Measurements from ENCODE around the gene POLR3E. TPM values are rescaled to one million over a fixed set of nuclear protein-coding genes. Genes with fewer than 3 reads are reported as not detected.

POLR3E gene
- total and polyA plus RNA-seq, 4 donors: 16.0 to 42.9 (median 18.3) TPM

GRCh38 chr16:22266546-22266945, 30.7 kb upstream of the POLR3E start:
- Histone ChIP-seq H3K9me3 (ENCODE audit: control insufficient read depth in 4 of 4, low read length in 3 of 4) (no peaks in the 10 kb centered on the region), H3K9ac (ENCODE audit: low read depth in 1 of 2, low read length in 2 of 2) (no peak overlapping the region), H3K4me1 (ENCODE audit: control insufficient read depth in 4 of 4, insufficient read depth in 4 of 4, low read length in 3 of 4) (no peaks in the 10 kb centered on the region), H3K4me3 (ENCODE audit: low read depth in 1 of 3, low read length in 3 of 3) (no peak overlapping the region), H3K27me3 (ENCODE audit: control insufficient read depth in 4 of 4, insufficient read depth in 4 of 4, low read length in 3 of 4) (no peaks in the 10 kb centered on the region), H3K36me3 (ENCODE audit: control insufficient read depth in 4 of 4, insufficient read depth in 3 of 4, low read depth in 1 of 4, low read length in 3 of 4) (peaks cover 13 to 42% (median 18%) of the 10 kb centered on the region in 4 donors), H3K27ac (ENCODE audit: low read depth in 1 of 2, low read length in 2 of 2) (no peak overlapping the region)
- DNase-seq (ENCODE audit: low spot score): no peak
- TF ChIP-seq RXRA (IDR thresholded peaks at IDR 0.05): no peak
- TF ChIP-seq GABPA (IDR thresholded peaks at IDR 0.05 in 1 of 2, conservative IDR thresholded peaks at IDR 0.05 in 1 of 2): no peak
- TF ChIP-seq FOXA1 (IDR thresholded peaks at IDR 0.05): no peak
- no peak for TF ChIP-seq JUND (IDR thresholded peaks at IDR 0.05)
- no peak for TF ChIP-seq NR2F2 (IDR thresholded peaks at IDR 0.05)
- TF ChIP-seq, protein P1, sequence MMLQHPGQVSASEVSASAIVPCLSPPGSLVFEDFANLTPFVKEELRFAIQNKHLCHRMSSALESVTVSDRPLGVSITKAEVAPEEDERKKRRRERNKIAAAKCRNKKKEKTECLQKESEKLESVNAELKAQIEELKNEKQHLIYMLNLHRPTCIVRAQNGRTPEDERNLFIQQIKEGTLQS (IDR thresholded peaks at IDR 0.05): no peak
- TF ChIP-seq REST (IDR thresholded peaks at IDR 0.05): no peak
- no peak for TF ChIP-seq ZBTB33 (IDR thresholded peaks at IDR 0.05)
- no peak for TF ChIP-seq RAD21 (IDR thresholded peaks at IDR 0.05)
- no peak for TF ChIP-seq EGR1 (IDR thresholded peaks at IDR 0.05; ENCODE audit: low read depth in 2 of 2)
- no peak for TF ChIP-seq HNF4G (IDR thresholded peaks at IDR 0.05)
- WGBS: 97% methylated on average over 19 of the region's 19 CpGs

DNA sequence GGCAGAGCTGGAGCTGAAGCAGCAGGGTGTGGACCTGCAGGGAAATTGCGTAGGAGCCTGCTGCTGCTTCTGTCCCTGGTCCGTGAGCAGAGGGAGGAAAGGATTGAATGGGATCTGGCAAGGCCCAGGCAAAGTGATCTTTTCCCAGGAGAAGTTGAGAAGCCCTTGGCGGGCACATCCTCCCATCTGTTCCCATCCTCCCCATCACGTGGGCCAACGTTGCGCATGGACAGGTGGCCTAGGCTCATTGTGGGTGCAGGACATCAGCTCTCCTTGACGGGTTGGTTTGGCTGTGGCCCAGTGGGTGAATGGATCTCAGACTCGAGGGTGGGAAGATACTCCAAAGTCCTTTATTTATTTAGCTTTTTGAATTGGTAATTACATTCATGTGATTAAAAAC, 29.4 kb upstream of the POLR3E start:
- H3K27ac ChIP-seq (ENCODE audit: low read depth in 1 of 2, low read length in 2 of 2): no peak overlapping the region
- peaks cover 16 to 42% (median 19%) of the 10 kb centered on the region in 4 donors for H3K36me3 ChIP-seq (ENCODE audit: control insufficient read depth in 4 of 4, insufficient read depth in 3 of 4, low read depth in 1 of 4, low read length in 3 of 4)
- TF ChIP-seq TAF1 (conservative IDR thresholded peaks at IDR 0.05): no peak
- TF ChIP-seq, protein P1 (IDR thresholded peaks at IDR 0.05): no peak
- H3K27me3 ChIP-seq (ENCODE audit: control insufficient read depth in 4 of 4, insufficient read depth in 4 of 4, low read length in 3 of 4): no peaks in the 10 kb centered on the region
- WGBS: 92% methylated on average over 8 of the region's 8 CpGs
- no peak overlapping the region for H3K9ac ChIP-seq (ENCODE audit: low read depth in 1 of 2, low read length in 2 of 2)
- H3K4me3 ChIP-seq (ENCODE audit: low read depth in 1 of 3, low read length in 3 of 3): no peak overlapping the region
- H3K4me1 ChIP-seq (ENCODE audit: control insufficient read depth in 4 of 4, insufficient read depth in 4 of 4, low read length in 3 of 4): no peaks in the 10 kb centered on the region
- no peaks in the 10 kb centered on the region for H3K9me3 ChIP-seq (ENCODE audit: control insufficient read depth in 4 of 4, low read length in 3 of 4)
- DNase-seq (ENCODE audit: low spot score): no peak

GRCh38 chr16:22270525-22270924, 26.7 kb upstream of the POLR3E start:
- WGBS: 96% methylated on average over 3 of the region's 3 CpGs
- Histone ChIP-seq H3K27me3 (ENCODE audit: control insufficient read depth in 4 of 4, insufficient read depth in 4 of 4, low read length in 3 of 4) (no peaks in the 10 kb centered on the region), H3K36me3 (ENCODE audit: control insufficient read depth in 4 of 4, insufficient read depth in 3 of 4, low read depth in 1 of 4, low read length in 3 of 4) (peaks cover 18 to 48% (median 28%) of the 10 kb centered on the region in 4 donors), H3K4me1 (ENCODE audit: control insufficient read depth in 4 of 4, insufficient read depth in 4 of 4, low read length in 3 of 4) (no peaks in the 10 kb centered on the region), H3K9me3 (ENCODE audit: control insufficient read depth in 4 of 4, low read length in 3 of 4) (no peaks in the 10 kb centered on the region), H3K9ac (ENCODE audit: low read depth in 1 of 2, low read length in 2 of 2) (no peak overlapping the region), H3K27ac (ENCODE audit: low read depth in 1 of 2, low read length in 2 of 2) (no peak overlapping the region), H3K4me3 (ENCODE audit: low read depth in 1 of 3, low read length in 3 of 3) (no peak overlapping the region)
- DNase-seq (ENCODE audit: low spot score): no peak
- TF ChIP-seq NR2F2 (IDR thresholded peaks at IDR 0.05) (no peak), GABPA (IDR thresholded peaks at IDR 0.05 in 1 of 2, conservative IDR thresholded peaks at IDR 0.05 in 1 of 2) (no peak), EGR1 (IDR thresholded peaks at IDR 0.05; ENCODE audit: low read depth in 2 of 2) (no peak), RAD21 (IDR thresholded peaks at IDR 0.05) (no peak), FOXA1 (IDR thresholded peaks at IDR 0.05) (no peak), TAF1 (conservative IDR thresholded peaks at IDR 0.05) (no peak), SP1 (IDR thresholded peaks at IDR 0.05) (no peak), JUND (IDR thresholded peaks at IDR 0.05) (no peak), HNF4A (conservative IDR thresholded peaks at IDR 0.05) (no peak), HNF4G (IDR thresholded peaks at IDR 0.05) (no peak), RXRA (IDR thresholded peaks at IDR 0.05) (no peak), YY1 (IDR thresholded peaks at IDR 0.05) (no peak)
- TF ChIP-seq, protein P2, sequence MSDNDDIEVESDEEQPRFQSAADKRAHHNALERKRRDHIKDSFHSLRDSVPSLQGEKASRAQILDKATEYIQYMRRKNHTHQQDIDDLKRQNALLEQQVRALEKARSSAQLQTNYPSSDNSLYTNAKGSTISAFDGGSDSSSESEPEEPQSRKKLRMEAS (IDR thresholded peaks at IDR 0.05): no peak
- TF ChIP-seq, protein P3, sequence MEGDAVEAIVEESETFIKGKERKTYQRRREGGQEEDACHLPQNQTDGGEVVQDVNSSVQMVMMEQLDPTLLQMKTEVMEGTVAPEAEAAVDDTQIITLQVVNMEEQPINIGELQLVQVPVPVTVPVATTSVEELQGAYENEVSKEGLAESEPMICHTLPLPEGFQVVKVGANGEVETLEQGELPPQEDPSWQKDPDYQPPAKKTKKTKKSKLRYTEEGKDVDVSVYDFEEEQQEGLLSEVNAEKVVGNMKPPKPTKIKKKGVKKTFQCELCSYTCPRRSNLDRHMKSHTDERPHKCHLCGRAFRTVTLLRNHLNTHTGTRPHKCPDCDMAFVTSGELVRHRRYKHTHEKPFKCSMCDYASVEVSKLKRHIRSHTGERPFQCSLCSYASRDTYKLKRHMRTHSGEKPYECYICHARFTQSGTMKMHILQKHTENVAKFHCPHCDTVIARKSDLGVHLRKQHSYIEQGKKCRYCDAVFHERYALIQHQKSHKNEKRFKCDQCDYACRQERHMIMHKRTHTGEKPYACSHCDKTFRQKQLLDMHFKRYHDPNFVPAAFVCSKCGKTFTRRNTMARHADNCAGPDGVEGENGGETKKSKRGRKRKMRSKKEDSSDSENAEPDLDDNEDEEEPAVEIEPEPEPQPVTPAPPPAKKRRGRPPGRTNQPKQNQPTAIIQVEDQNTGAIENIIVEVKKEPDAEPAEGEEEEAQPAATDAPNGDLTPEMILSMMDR (IDR thresholded peaks at IDR 0.05; ENCODE audit: low read depth, low read length, missing input control): no peak
- TF ChIP-seq, protein P1 (IDR thresholded peaks at IDR 0.05): no peak
